Measurements from ENCODE around the gene C6orf15. TPM values are rescaled to one million over a fixed set of nuclear protein-coding genes. Genes with fewer than 3 reads are reported as not detected.
A peak's percentile ranks its signal among the peaks of the same experiment; 100 is the strongest.
"Not testable (repeated sequence)": the region's sequence is repeated elsewhere in the genome, so short reads cannot be mapped to it uniquely, and the experiment has no call there.

Gene C6orf15
- total RNA-seq, 1 experiment from 2014 or later = not detected

DNA sequence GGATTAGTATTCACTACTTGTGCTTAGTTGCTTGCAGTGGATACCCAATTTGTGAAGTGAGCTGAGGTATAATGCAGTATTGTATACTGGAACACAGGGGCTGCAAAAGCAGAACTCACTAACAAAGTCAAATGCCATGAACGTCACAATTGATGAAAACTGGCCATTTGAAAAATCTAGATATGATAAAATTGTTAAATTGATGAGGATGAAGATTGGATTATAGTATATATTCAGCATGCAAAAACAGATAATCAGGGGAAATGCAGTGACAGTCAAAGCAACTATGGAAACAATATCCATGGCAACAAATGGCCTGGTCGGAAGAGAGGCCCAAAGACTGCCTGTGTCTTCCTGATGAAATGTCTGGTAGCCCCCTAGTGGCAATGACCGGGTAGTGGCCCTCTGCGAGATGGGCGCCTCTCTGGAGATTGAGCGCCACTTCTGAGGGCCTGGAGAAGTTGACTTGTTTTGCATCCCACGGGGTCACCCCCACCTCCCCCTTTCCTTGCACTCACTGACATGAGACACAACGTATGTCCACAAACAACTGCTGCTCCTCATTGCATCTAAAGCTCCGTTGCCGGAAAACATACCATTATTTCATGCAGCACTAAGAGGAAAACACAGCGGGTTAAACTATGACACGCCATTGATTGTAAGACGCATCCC lies 43.6 kb downstream of the C6orf15 start:
- DNase-seq (ENCODE audit: low read depth) = peak; percentile 87

DNA sequence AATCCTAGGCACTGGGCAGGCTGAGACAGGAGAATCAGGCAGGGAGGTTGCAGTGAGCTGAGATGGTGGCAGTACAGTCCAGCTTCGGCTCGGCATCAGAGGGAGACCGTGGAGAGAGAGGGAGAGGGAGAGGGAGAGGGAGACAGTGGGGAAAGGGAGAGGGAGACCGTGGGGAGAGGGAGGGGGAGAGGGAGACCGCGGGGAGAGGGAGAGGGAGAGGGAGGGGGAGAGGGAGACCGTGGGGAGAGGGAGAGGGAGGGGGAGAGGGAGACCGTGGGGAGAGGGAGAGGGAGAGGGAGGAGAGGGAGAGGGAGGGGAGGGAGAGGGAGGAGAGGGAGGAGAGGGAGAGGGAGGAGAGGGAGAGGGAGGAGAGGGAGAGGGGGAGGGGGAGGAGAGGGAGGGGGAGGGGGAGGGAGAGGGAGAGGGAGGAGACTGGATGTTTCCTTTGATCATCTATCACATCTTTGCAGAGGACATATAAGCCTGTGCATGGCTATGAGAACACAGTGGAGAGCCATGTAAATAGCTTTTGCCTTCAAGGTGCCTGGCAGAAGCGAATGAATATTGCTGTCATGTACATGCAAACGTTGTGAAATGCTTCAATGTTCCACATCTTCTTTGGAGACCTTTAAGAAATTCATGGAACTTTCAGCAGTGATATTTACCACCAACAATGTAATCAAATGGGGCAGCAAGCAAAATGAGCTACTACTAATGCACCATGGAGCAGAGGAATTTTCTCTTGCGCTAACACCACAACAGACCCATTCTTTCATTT lies 44.3 kb downstream of the C6orf15 start:
- not testable (repeated sequence) for DNase-seq (ENCODE audit: low read depth)

DNA sequence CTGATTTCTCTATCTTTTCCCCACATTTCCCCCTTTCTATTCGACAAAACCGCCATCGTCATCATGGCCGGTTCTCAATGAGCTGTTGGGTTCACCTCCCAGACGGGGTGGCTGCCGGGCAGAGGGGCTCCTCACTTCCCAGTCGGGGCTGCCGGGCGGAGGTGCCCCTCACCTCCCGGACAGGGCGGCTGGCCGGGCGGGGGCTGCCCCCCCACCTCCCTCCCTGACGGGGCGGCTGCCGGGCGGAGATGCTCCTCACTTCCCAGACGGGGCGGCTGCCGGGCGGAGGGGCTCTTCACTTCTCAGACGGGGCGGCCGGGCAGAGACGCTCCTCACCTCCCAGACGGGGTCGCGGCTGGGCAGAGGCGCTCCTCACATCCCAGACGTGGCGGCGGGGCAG lies 45.3 kb downstream of the C6orf15 start:
- DNase-seq (ENCODE audit: low read depth) = not testable (repeated sequence)

DNA sequence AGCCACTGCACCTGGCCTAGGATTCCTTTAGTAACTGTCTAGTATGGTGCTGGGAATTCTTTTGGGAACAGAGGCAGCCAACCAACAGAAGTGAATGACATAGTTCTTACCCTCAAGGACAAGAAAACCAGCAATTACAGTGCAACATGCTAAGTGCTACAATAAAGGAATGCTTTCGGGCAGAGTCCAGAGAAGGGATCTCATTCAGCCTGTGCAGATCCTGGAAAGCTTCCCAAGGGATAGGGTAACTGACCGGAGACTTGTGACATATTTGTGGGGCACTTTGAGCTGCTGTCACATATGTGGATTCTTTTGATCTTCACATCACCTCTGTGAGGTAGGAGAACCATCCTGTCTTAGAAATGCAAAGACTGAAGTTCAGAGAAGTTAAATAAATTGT lies 46.8 kb downstream of the C6orf15 start:
- no peak for DNase-seq (ENCODE audit: low read depth)

DNA sequence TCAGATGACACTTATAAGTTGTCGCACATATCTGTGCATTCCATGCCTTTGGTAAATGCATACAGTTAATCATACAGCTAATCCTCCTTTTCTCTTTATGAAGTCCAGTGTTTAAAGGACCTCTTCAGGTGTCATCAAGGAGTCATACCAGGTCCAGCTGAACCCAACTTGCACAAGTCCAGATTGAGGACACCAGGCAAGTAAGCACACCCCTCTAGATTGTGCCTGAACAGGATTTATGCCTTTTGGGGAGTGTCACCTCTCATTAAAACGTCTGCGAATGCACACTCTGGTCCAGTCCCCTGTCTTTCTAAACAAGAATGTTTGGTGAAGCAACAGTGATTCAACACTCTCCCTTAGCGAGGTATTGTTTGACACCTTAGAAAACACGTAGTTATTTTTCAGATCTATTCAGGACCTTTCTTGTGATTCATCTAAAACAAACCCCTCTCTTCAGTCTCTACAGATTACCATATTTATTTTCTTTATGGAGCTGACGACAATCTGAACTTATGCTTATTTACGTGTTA lies 48.4 kb downstream of the C6orf15 start:
- no peak for DNase-seq (ENCODE audit: low read depth)

Other genes with a start within 250 kb of the C6orf15 start
- 33.9 and 73.5 TPM in 2 replicates for gene DDR1, start 228.1 kb downstream of the C6orf15 start, total RNA-seq (2014; rRNA removed; shearing (Covaris generic))
- gene GTF2H4, start 204.4 kb downstream of the C6orf15 start, total RNA-seq (2014; rRNA removed; shearing (Covaris generic)) = 11.4 and 17.7 TPM in 2 replicates
- gene VARS2, start 198.3 kb downstream of the C6orf15 start, total RNA-seq (2014; rRNA removed; shearing (Covaris generic)) = 7.4 and 10.1 TPM in 2 replicates
- gene SFTA2, start 180.4 kb downstream of the C6orf15 start, total RNA-seq (2014; rRNA removed; shearing (Covaris generic)) = not detected in 2 replicates
- not detected in 2 replicates for gene MUCL3, start 171.6 kb downstream of the C6orf15 start, total RNA-seq (2014; rRNA removed; shearing (Covaris generic))
- not detected in 2 replicates for gene MUC21, start 128.9 kb downstream of the C6orf15 start, total RNA-seq (2014; rRNA removed; shearing (Covaris generic))
- gene MUC22, start 102.1 kb downstream of the C6orf15 start, total RNA-seq (2014; rRNA removed; shearing (Covaris generic)) = not detected in 2 replicates
- gene PSORS1C1, start 2.2 kb upstream of the C6orf15 start, total RNA-seq (2014; rRNA removed; shearing (Covaris generic)) = 0.15 and 8.3 TPM in 2 replicates
- gene CDSN, start 7.9 kb upstream of the C6orf15 start, total RNA-seq (2014; rRNA removed; shearing (Covaris generic)) = not detected in 2 replicates
- gene PSORS1C2, start 26.5 kb upstream of the C6orf15 start, total RNA-seq (2014; rRNA removed; shearing (Covaris generic)) = not detected in 2 replicates
- gene CCHCR1, start 45.2 kb upstream of the C6orf15 start, total RNA-seq (2014; rRNA removed; shearing (Covaris generic)) = 25.5 and 25.9 TPM in 2 replicates
- 84.1 and 130 TPM in 2 replicates for gene TCF19, start 46.0 kb upstream of the C6orf15 start, total RNA-seq (2014; rRNA removed; shearing (Covaris generic))
- gene POU5F1, start 58.1 kb upstream of the C6orf15 start, total RNA-seq (2014; rRNA removed; shearing (Covaris generic)) = 0.39 TPM in 1 of 2 replicates, not detected in the other
- 2,132 and 2,500 TPM in 2 replicates for gene HLA-C, start 159.5 kb upstream of the C6orf15 start, total RNA-seq (2014; rRNA removed; shearing (Covaris generic))
- 5,375 and 6,541 TPM in 2 replicates for gene HLA-B, start 244.6 kb upstream of the C6orf15 start, total RNA-seq (2014; rRNA removed; shearing (Covaris generic))